Endodermal cell (in vitro differentiated cells): ENCODE results near the gene CORO1A. TPM values are rescaled to one million over a fixed set of nuclear protein-coding genes. Genes with fewer than 3 reads are reported as not detected.

ENCODE experiments used
- DNase-seq: peaks from one replicate; pipeline ENCODE4 v3.0.0-alpha.2; 2017
- H3K27ac ChIP-seq: 2 replicates; pipeline ENCODE4 v1.5.1; 2013; ENCODE audit warnings: mild to moderate bottlenecking, low read depth, low read length, moderate library complexity
- H3K27me3 ChIP-seq: 2 replicates; pipeline ENCODE4 v1.6.1; 2013; ENCODE audit warnings: mild to moderate bottlenecking, low read length, moderate library complexity; ENCODE audit not compliant: insufficient read depth, control insufficient read depth, poor library complexity, severe bottlenecking
- H3K36me3 ChIP-seq: 2 replicates; pipeline ENCODE4 v1.7.0; 2013; ENCODE audit warnings: mild to moderate bottlenecking, low read length, moderate library complexity; ENCODE audit not compliant: control insufficient read depth, insufficient read depth
- H3K4me1 ChIP-seq: one replicate; pipeline ENCODE4 v1.7.0; 2013; ENCODE audit warnings: low read length; ENCODE audit not compliant: control insufficient read depth, insufficient read depth
- H3K4me3 ChIP-seq: 2 replicates; pipeline ENCODE4 v1.5.1; 2013; ENCODE audit warnings: mild to moderate bottlenecking, low read length, moderate library complexity
- H3K9ac ChIP-seq: 2 replicates; pipeline ENCODE4 v1.6.1; 2013; ENCODE audit warnings: mild to moderate bottlenecking, low read length, moderate library complexity; ENCODE audit not compliant: poor library complexity, severe bottlenecking; ENCODE audit errors: extremely low read depth
- H3K9me3 ChIP-seq: 2 replicates; pipeline ENCODE4 v1.6.1; 2013; ENCODE audit warnings: mild to moderate bottlenecking, low read length, moderate library complexity; ENCODE audit not compliant: control insufficient read depth
- H3K27ac Mint-ChIP-seq: 2 replicates; pipeline ENCODE4 v1.8.0; 2020; ENCODE audit warnings: mixed read lengths
- H3K27me3 Mint-ChIP-seq: 2 replicates; pipeline ENCODE4 v1.8.0; 2021; ENCODE audit warnings: mild to moderate bottlenecking, mixed read lengths; ENCODE audit not compliant: insufficient read depth
- H3K36me3 Mint-ChIP-seq: 2 replicates; pipeline ENCODE4 v1.8.0; 2020; ENCODE audit warnings: low read depth, mixed read lengths
- H3K4me1 Mint-ChIP-seq: 2 replicates; pipeline ENCODE4 v1.8.0; 2020; ENCODE audit warnings: mixed read lengths
- H3K4me3 Mint-ChIP-seq: 2 replicates; pipeline ENCODE4 v1.8.0; 2020; ENCODE audit warnings: mild to moderate bottlenecking, moderate library complexity, mixed read lengths
- H3K9me3 Mint-ChIP-seq: 2 replicates; pipeline ENCODE4 v1.8.0; 2020; ENCODE audit warnings: mild to moderate bottlenecking, mixed read lengths
- WGBS, 2 experiments: methylation state at CpG; one replicate each; pipeline versions ENCODE4 v1.1.5 to v1.1.7; 2013; ENCODE audit warnings: missing lambda C conversion rate in 2 of 2, mixed read lengths in 1 of 2; ENCODE audit not compliant: insufficient coverage in 1 of 2, insufficient read length in 1 of 2; 5-methylcytosine and 5-hydroxymethylcytosine counted together
- total RNA-seq, 2 donors: library from RNA; stranded (reverse); fragmentation: NEBNext Ultra II Directional in 1 of 2; extraction: Animal tissue kit (Norgen Biotek cat#: 25700) in 1 of 2; gene quantifications; 2 replicates in 1 of 2; 3 replicates in 1 of 2; pipeline ENCODE4 v1.2.1, GENCODE V29; 2021
- TF ChIP-seq, protein P1 (sequence below): fragments of 200-600 bp; sonication (generic); conservative IDR thresholded peaks from 2 replicates; pipeline ENCODE4 v1.5.0; 2021; ENCODE audit warnings: antibody characterized with exemption, mild to moderate bottlenecking

CORO1A gene
- total RNA-seq, 2 donors from 2014 or later: 0.93 to 2.1 TPM

DNA sequence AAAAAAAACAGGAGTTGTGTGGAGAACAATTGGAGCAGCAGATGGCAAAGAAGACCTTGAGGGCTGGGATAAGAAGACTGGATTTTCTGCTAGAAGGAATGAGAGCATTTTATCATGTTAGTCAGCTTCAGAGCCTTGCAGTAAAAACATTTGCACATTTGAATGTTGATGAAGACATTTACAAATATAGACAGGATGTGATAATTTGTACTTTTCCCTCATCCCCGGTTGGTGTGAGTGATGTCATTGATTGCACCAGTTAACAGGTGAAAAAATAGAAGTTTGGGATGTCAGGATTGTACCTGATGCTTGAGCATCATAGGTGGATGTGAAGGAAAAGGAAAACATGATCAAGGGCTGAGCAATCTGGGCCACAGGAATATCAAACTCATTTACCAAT, 37.7 kb upstream of the CORO1A start:
- no peak overlapping the region for H3K4me3 ChIP-seq
- 84 to 100% methylated on average over 1 of the region's 1 CpG for WGBS, 2 experiments

DNA sequence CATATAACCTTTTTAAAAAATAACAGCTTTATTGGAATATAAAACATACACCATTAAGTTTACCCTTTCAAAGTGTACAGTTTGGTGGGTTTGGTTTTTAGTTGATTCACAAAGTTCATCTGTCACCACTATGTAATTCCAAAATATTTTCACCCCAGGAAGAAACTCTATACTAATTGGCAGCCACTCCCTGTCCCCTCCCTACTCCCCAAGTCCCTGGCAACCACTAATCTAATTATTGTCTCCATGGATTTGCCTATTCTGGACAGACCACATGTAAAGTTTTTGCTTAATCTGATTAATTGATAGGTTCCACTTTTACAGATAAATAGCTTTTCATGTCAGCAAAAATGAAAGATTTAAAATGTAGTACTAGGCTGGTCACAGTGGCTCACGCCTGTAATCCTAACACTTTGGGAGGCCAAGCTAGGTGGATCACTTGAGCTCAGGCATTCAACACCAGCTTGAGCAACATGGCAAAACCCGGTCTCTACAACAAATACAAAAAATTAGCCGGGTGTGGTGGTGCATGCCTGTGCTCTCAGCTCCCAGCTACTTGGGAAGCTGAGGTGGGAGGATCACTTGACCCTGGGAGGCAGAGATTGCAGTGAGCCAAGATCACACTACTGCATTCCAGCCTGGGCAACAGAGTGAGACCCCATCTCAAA, 35.4 kb upstream of the CORO1A start:
- Histone ChIP-seq H3K27me3 (no peaks in the 10 kb centered on the region), H3K9ac (no peak overlapping the region), H3K4me3 (no peak overlapping the region), H3K36me3 (no peaks in the 10 kb centered on the region), H3K27ac (no peak overlapping the region), H3K4me1 (no peaks in the 10 kb centered on the region), H3K9me3 (peaks cover 14% of the 10 kb centered on the region)
- Mint-ChIP-seq H3K4me1 (peaks cover 5% of the 10 kb centered on the region), H3K9me3 (peaks cover 16% of the 10 kb centered on the region), H3K4me3 (no peak overlapping the region), H3K27me3 (peaks cover 8% of the 10 kb centered on the region), H3K36me3 (no peaks in the 10 kb centered on the region), H3K27ac (no peak overlapping the region)
- DNase-seq: no peak
- TF ChIP-seq, protein P1, sequence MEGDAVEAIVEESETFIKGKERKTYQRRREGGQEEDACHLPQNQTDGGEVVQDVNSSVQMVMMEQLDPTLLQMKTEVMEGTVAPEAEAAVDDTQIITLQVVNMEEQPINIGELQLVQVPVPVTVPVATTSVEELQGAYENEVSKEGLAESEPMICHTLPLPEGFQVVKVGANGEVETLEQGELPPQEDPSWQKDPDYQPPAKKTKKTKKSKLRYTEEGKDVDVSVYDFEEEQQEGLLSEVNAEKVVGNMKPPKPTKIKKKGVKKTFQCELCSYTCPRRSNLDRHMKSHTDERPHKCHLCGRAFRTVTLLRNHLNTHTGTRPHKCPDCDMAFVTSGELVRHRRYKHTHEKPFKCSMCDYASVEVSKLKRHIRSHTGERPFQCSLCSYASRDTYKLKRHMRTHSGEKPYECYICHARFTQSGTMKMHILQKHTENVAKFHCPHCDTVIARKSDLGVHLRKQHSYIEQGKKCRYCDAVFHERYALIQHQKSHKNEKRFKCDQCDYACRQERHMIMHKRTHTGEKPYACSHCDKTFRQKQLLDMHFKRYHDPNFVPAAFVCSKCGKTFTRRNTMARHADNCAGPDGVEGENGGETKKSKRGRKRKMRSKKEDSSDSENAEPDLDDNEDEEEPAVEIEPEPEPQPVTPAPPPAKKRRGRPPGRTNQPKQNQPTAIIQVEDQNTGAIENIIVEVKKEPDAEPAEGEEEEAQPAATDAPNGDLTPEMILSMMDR: no peak
- WGBS, 2 experiments: 88 to 96% methylated on average over 2 to 3 of the region's 3 CpGs

More for the DNA sequence above, 37.7 kb upstream of the CORO1A start:
- H3K4me3 Mint-ChIP-seq: no peak overlapping the region
- Histone ChIP-seq H3K27ac (no peak overlapping the region), H3K27me3 (no peaks in the 10 kb centered on the region), H3K36me3 (no peaks in the 10 kb centered on the region), H3K9me3 (peaks cover 14% of the 10 kb centered on the region), H3K9ac (no peak overlapping the region), H3K4me1 (no peaks in the 10 kb centered on the region)
- H3K27ac Mint-ChIP-seq: no peak overlapping the region
- peaks cover 6% of the 10 kb centered on the region for H3K4me1 Mint-ChIP-seq
- TF ChIP-seq, protein P1: no peak
- no peaks in the 10 kb centered on the region for H3K36me3 Mint-ChIP-seq
- no peak for DNase-seq
- H3K27me3 Mint-ChIP-seq: peaks cover 3% of the 10 kb centered on the region
- H3K9me3 Mint-ChIP-seq: peaks cover 16% of the 10 kb centered on the region

DNA sequence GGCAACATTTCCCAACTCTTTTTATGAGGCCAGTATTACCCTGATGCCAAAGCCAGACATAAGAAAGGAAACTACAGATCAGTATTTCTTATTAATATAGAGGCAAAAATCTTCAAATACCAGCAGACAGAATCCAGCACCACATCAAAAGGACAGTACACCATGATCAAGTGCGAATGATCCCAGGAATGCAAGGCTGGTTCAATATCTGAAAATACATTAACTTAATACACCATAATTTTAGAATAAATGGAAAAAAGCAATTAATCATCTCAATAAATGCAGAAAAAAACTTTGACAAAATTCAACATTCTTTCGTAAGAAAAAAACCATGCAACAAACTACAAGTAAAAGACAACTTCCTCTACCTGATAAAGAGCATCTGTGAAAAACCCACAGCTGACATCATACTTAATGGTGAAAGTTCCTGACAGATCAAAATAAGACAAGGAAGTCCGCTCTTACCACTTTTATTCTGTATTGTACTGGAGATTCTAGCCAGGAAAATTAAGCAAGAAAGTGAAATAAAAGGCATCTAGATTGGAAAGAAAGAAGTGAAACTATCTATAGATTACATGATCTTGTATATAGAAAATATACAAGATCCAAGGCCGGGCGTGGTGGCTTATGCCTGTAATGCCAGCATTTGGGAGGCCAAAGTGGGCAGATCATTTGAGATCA, 34.0 kb upstream of the CORO1A start:
- Histone ChIP-seq H3K9me3 (peaks cover 14% of the 10 kb centered on the region), H3K4me3 (no peak overlapping the region), H3K36me3 (no peaks in the 10 kb centered on the region), H3K27me3 (no peaks in the 10 kb centered on the region), H3K27ac (no peak overlapping the region), H3K4me1 (no peaks in the 10 kb centered on the region), H3K9ac (no peak overlapping the region)
- peaks cover 8% of the 10 kb centered on the region for H3K27me3 Mint-ChIP-seq
- no peak for DNase-seq
- TF ChIP-seq, protein P1: no peak
- H3K9me3 Mint-ChIP-seq: peaks cover 18% of the 10 kb centered on the region
- WGBS, 2 experiments: 87 to 100% methylated on average over 1 to 5 of the region's 5 CpGs
- H3K36me3 Mint-ChIP-seq: no peaks in the 10 kb centered on the region
- no peak overlapping the region for H3K27ac Mint-ChIP-seq
- no peaks in the 10 kb centered on the region for H3K4me1 Mint-ChIP-seq
- H3K4me3 Mint-ChIP-seq: no peak overlapping the region
